Measurements from ENCODE around the gene PPIP5K2. TPM values are rescaled to one million over a fixed set of nuclear protein-coding genes. Genes with fewer than 3 reads are reported as not detected.

Gene PPIP5K2
- total RNA-seq, 1 donor from 2014 or later = 64.4 TPM

- no peaks in the 10 kb centered on the region for H3K27me3 Mint-ChIP-seq (ENCODE audit: unreplicated experiment)
- H3K4me1 Mint-ChIP-seq (ENCODE audit: unreplicated experiment) = no peaks in the 10 kb centered on the region
Measured at GRCh38 chr5:103089272-103089671, 30.8 kb upstream of the PPIP5K2 start.

GRCh38 chr5:103090791-103091190, 29.3 kb upstream of the PPIP5K2 start:
- Mint-ChIP-seq H3K27ac (ENCODE audit: unreplicated experiment) (no peak overlapping the region), H3K4me1 (ENCODE audit: unreplicated experiment) (no peaks in the 10 kb centered on the region), H3K36me3 (ENCODE audit: unreplicated experiment) (peaks cover 14% of the 10 kb centered on the region), H3K9me3 (ENCODE audit: unreplicated experiment) (peaks cover 7% of the 10 kb centered on the region), H3K27me3 (ENCODE audit: unreplicated experiment) (no peaks in the 10 kb centered on the region), H3K4me3 (ENCODE audit: unreplicated experiment) (no peak overlapping the region)
- no peak for TF ChIP-seq CTCF (IDR thresholded peaks at IDR 0.05)
- DNase-seq (ENCODE audit: extremely low spot score, unreplicated experiment) = no peak

More at GRCh38 chr5:103089272-103089671, 30.8 kb upstream of the PPIP5K2 start:
- Mint-ChIP-seq H3K27ac (ENCODE audit: unreplicated experiment) (no peak overlapping the region), H3K9me3 (ENCODE audit: unreplicated experiment) (peaks cover 14% of the 10 kb centered on the region), H3K4me3 (ENCODE audit: unreplicated experiment) (no peak overlapping the region), H3K36me3 (ENCODE audit: unreplicated experiment) (peaks cover 28% of the 10 kb centered on the region)
- no peak for TF ChIP-seq CTCF (IDR thresholded peaks at IDR 0.05)
- no peak for DNase-seq (ENCODE audit: extremely low spot score, unreplicated experiment)

GRCh38 chr5:103092676-103093075, 27.4 kb upstream of the PPIP5K2 start:
- Mint-ChIP-seq H3K9me3 (ENCODE audit: unreplicated experiment) (no peaks in the 10 kb centered on the region), H3K27me3 (ENCODE audit: unreplicated experiment) (no peaks in the 10 kb centered on the region), H3K27ac (ENCODE audit: unreplicated experiment) (no peak overlapping the region), H3K36me3 (ENCODE audit: unreplicated experiment) (peaks cover 16% of the 10 kb centered on the region), H3K4me3 (ENCODE audit: unreplicated experiment) (no peak overlapping the region), H3K4me1 (ENCODE audit: unreplicated experiment) (no peaks in the 10 kb centered on the region)
- TF ChIP-seq CTCF (IDR thresholded peaks at IDR 0.05) = no peak
- DNase-seq (ENCODE audit: extremely low spot score, unreplicated experiment) = no peak

GRCh38 chr5:103093727-103094126, 26.4 kb upstream of the PPIP5K2 start:
- H3K4me1 Mint-ChIP-seq (ENCODE audit: unreplicated experiment) = no peaks in the 10 kb centered on the region
- no peaks in the 10 kb centered on the region for H3K9me3 Mint-ChIP-seq (ENCODE audit: unreplicated experiment)
- no peak overlapping the region for H3K4me3 Mint-ChIP-seq (ENCODE audit: unreplicated experiment)
- H3K27ac Mint-ChIP-seq (ENCODE audit: unreplicated experiment) = no peak overlapping the region
- no peak for TF ChIP-seq CTCF (IDR thresholded peaks at IDR 0.05)
- peaks cover 16% of the 10 kb centered on the region for H3K36me3 Mint-ChIP-seq (ENCODE audit: unreplicated experiment)
- no peaks in the 10 kb centered on the region for H3K27me3 Mint-ChIP-seq (ENCODE audit: unreplicated experiment)
- DNase-seq (ENCODE audit: extremely low spot score, unreplicated experiment) = no peak

- no peak for DNase-seq (ENCODE audit: extremely low spot score, unreplicated experiment)
- no peaks in the 10 kb centered on the region for H3K9me3 Mint-ChIP-seq (ENCODE audit: unreplicated experiment)
- TF ChIP-seq CTCF (IDR thresholded peaks at IDR 0.05) = no peak
- peaks cover 18% of the 10 kb centered on the region for H3K36me3 Mint-ChIP-seq (ENCODE audit: unreplicated experiment)
- H3K4me3 Mint-ChIP-seq (ENCODE audit: unreplicated experiment) = no peak overlapping the region
- H3K27ac Mint-ChIP-seq (ENCODE audit: unreplicated experiment) = no peak overlapping the region
- H3K27me3 Mint-ChIP-seq (ENCODE audit: unreplicated experiment) = no peaks in the 10 kb centered on the region
- H3K4me1 Mint-ChIP-seq (ENCODE audit: unreplicated experiment) = no peaks in the 10 kb centered on the region
Measured at GRCh38 chr5:103094737-103095136, 25.4 kb upstream of the PPIP5K2 start.
